Measurements from ENCODE around the gene OPRM1.

The OPRM1 gene

DNA sequence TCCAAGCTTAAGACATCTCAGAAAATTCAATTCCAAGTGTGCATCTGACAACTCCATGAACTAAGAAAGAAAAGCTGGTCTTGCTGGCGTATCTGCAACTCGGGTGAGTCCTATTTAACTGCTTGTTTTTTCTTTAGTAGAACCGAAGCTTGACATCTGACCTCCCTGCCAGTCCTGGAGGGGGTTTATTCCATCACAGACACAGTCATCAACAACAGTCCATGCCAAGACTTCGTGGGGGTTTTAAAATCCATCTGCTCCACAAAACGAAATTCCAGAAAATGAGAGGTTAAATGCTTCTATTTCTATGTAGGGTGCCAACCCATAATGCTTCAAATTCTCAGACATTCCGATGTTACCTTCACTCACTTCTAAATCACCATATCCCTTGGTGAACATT lies 183.7 kb downstream of the OPRM1 start:
- TF ChIP-seq CEBPB (IDR thresholded peaks at IDR 0.05) (no peak), CREB1 (IDR thresholded peaks at IDR 0.05; ENCODE audit: low read depth) (no peak), RAD21 (IDR thresholded peaks at IDR 0.05; ENCODE audit: low read depth) (no peak), YY1 (IDR thresholded peaks at IDR 0.05; ENCODE audit: low read depth) (no peak), EGR1 (IDR thresholded peaks at IDR 0.05) (no peak), NFIC (IDR thresholded peaks at IDR 0.05) (no peak), TCF12 (IDR thresholded peaks at IDR 0.05; ENCODE audit: low read depth) (no peak), ZBTB7A (IDR thresholded peaks at IDR 0.05; ENCODE audit: low read depth) (no peak), TEAD4 (IDR thresholded peaks at IDR 0.05) (no peak), TAF1 (IDR thresholded peaks at IDR 0.05; ENCODE audit: low read depth) (no peak), EP300 (IDR thresholded peaks at IDR 0.05; ENCODE audit: borderline replicate concordance) (no peak), FOXM1 (IDR thresholded peaks at IDR 0.05; ENCODE audit: borderline replicate concordance, low read depth) (no peak)
- TF ChIP-seq, protein P1, sequence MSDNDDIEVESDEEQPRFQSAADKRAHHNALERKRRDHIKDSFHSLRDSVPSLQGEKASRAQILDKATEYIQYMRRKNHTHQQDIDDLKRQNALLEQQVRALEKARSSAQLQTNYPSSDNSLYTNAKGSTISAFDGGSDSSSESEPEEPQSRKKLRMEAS (IDR thresholded peaks at IDR 0.05) = no peak
- TF ChIP-seq, protein P2, sequence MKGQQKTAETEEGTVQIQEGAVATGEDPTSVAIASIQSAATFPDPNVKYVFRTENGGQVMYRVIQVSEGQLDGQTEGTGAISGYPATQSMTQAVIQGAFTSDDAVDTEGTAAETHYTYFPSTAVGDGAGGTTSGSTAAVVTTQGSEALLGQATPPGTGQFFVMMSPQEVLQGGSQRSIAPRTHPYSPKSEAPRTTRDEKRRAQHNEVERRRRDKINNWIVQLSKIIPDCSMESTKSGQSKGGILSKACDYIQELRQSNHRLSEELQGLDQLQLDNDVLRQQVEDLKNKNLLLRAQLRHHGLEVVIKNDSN (IDR thresholded peaks at IDR 0.05) = no peak
- TF ChIP-seq, protein P3, sequence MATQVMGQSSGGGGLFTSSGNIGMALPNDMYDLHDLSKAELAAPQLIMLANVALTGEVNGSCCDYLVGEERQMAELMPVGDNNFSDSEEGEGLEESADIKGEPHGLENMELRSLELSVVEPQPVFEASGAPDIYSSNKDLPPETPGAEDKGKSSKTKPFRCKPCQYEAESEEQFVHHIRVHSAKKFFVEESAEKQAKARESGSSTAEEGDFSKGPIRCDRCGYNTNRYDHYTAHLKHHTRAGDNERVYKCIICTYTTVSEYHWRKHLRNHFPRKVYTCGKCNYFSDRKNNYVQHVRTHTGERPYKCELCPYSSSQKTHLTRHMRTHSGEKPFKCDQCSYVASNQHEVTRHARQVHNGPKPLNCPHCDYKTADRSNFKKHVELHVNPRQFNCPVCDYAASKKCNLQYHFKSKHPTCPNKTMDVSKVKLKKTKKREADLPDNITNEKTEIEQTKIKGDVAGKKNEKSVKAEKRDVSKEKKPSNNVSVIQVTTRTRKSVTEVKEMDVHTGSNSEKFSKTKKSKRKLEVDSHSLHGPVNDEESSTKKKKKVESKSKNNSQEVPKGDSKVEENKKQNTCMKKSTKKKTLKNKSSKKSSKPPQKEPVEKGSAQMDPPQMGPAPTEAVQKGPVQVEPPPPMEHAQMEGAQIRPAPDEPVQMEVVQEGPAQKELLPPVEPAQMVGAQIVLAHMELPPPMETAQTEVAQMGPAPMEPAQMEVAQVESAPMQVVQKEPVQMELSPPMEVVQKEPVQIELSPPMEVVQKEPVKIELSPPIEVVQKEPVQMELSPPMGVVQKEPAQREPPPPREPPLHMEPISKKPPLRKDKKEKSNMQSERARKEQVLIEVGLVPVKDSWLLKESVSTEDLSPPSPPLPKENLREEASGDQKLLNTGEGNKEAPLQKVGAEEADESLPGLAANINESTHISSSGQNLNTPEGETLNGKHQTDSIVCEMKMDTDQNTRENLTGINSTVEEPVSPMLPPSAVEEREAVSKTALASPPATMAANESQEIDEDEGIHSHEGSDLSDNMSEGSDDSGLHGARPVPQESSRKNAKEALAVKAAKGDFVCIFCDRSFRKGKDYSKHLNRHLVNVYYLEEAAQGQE (IDR thresholded peaks at IDR 0.05; ENCODE audit: low read depth) = no peak

DNA sequence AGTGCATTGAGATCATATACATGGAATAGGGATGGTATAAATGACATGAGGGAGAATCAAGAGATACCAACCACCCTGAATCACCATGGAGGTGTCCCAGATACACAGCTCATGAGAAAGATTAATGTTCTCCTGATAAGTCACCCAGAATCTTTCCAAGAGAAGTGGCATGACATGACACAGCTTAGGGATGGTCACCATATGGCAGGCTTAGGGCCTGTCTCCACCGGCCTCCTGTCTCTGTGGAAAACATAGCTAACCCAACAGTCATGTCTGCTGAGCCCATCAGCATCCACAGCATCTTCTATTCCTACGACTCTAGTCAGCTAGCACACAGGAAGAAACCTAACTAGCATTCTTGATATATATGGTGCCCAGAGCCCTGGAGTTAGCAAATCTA lies 184.3 kb downstream of the OPRM1 start:
- no peak for TF ChIP-seq FOXM1 (IDR thresholded peaks at IDR 0.05; ENCODE audit: borderline replicate concordance, low read depth)

DNA sequence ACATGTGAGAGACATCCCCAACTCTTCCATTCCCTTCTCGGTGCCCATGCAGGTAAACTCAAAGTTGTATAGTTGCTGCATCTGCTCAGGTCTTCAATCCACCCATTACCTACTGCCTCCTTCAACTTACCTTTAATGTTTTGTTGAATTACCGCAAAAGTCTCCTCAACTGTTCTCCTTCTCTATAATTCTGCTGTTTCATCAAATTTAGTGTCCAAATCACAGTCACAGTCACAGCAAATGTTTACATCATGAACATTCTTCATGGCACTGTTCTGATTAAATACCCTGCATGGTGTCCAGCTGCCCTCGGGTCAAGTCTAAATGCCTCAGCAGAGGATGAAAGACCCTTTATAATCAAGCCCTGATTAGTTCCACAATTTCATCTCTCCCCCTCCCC lies 187.4 kb downstream of the OPRM1 start:
- TF ChIP-seq YY1 (IDR thresholded peaks at IDR 0.05; ENCODE audit: low read depth) (no peak), TEAD4 (IDR thresholded peaks at IDR 0.05) (no peak), TAF1 (IDR thresholded peaks at IDR 0.05; ENCODE audit: low read depth) (no peak), ZBTB7A (IDR thresholded peaks at IDR 0.05; ENCODE audit: low read depth) (no peak), NFIC (IDR thresholded peaks at IDR 0.05) (no peak), CEBPB (IDR thresholded peaks at IDR 0.05) (no peak), EGR1 (IDR thresholded peaks at IDR 0.05) (no peak), RAD21 (IDR thresholded peaks at IDR 0.05; ENCODE audit: low read depth) (no peak), EP300 (IDR thresholded peaks at IDR 0.05; ENCODE audit: borderline replicate concordance) (no peak), FOXM1 (IDR thresholded peaks at IDR 0.05; ENCODE audit: borderline replicate concordance, low read depth) (no peak), CREB1 (IDR thresholded peaks at IDR 0.05; ENCODE audit: low read depth) (no peak), TCF12 (IDR thresholded peaks at IDR 0.05; ENCODE audit: low read depth) (no peak)
- TF ChIP-seq, protein P1 (IDR thresholded peaks at IDR 0.05) = no peak
- TF ChIP-seq, protein P2 (IDR thresholded peaks at IDR 0.05) = no peak
- TF ChIP-seq, protein P3 (IDR thresholded peaks at IDR 0.05; ENCODE audit: low read depth) = no peak

DNA sequence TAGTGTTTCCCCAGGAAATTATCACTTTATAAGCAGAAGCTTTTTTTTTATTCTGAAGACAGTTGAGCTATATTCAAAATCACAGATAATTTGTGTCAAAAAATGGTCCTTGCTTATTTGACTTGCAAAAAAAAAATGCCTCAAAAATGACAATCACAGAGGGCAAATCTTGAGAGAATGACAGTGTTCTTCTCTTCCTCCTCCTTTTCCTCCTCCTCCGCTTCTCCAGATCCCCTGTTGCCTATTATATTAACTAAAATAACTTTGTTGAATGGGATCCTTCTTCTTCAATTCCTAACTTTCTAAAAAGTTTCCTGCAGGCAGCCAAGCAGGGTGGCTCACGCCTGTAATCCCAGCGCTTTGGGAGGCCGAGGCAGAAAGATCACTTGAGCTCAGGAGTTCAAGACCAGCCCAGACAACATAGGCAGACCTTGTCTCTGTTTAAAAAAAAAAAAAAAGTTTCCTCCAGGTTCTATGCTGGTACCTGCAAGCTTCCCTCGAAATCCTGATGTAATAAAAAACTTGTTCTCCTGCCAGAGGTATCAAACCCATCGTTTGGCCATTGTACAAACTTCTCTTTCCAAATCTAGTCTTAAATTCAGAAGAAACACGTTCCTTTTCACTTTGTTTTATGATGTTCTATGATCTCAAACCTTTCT lies 189.0 kb downstream of the OPRM1 start:
- TF ChIP-seq TAF1 (IDR thresholded peaks at IDR 0.05; ENCODE audit: low read depth) (no peak), YY1 (IDR thresholded peaks at IDR 0.05; ENCODE audit: low read depth) (no peak), EGR1 (IDR thresholded peaks at IDR 0.05) (no peak), EP300 (IDR thresholded peaks at IDR 0.05; ENCODE audit: borderline replicate concordance) (no peak)

DNA sequence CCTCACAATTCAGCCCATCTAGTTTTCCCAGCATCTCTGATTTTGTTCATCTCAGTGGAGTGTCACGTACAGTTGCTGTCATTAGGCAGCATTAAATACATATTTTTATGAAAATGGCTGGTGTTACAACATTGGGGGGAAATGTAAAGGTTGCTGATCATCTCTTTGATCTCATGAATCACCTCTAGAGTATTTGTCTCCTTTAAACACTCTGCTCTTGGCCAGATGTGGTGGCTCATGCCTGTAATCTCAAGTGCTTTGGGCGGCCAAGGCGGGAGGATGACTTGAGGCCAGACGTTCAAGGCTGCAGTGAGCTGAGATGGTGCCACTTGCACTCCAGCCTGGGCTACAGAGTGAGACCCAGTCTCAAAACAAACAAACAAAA lies 189.5 kb downstream of the OPRM1 start:
- TF ChIP-seq EP300 (IDR thresholded peaks at IDR 0.05; ENCODE audit: borderline replicate concordance) = no peak
- no peak for TF ChIP-seq CEBPB (IDR thresholded peaks at IDR 0.05)
- TF ChIP-seq, protein P2 (IDR thresholded peaks at IDR 0.05) = no peak
- TF ChIP-seq, protein P1 (IDR thresholded peaks at IDR 0.05) = no peak
- TF ChIP-seq TEAD4 (IDR thresholded peaks at IDR 0.05) = no peak
- no peak for TF ChIP-seq TAF1 (IDR thresholded peaks at IDR 0.05; ENCODE audit: low read depth)
- TF ChIP-seq NFIC (IDR thresholded peaks at IDR 0.05) = no peak
- no peak for TF ChIP-seq ZBTB7A (IDR thresholded peaks at IDR 0.05; ENCODE audit: low read depth)
- TF ChIP-seq EGR1 (IDR thresholded peaks at IDR 0.05) = no peak
- no peak for TF ChIP-seq CREB1 (IDR thresholded peaks at IDR 0.05; ENCODE audit: low read depth)
- no peak for TF ChIP-seq RAD21 (IDR thresholded peaks at IDR 0.05; ENCODE audit: low read depth)
- no peak for TF ChIP-seq FOXM1 (IDR thresholded peaks at IDR 0.05; ENCODE audit: borderline replicate concordance, low read depth)
- no peak for TF ChIP-seq TCF12 (IDR thresholded peaks at IDR 0.05; ENCODE audit: low read depth)
- no peak for TF ChIP-seq YY1 (IDR thresholded peaks at IDR 0.05; ENCODE audit: low read depth)
- TF ChIP-seq, protein P3 (IDR thresholded peaks at IDR 0.05; ENCODE audit: low read depth) = no peak

All from Ishikawa (cell line).